GM18873 (cell line): Measurements from ENCODE around the gene MAPKAPK2.
"Not testable (repeated sequence)": the region's sequence is repeated elsewhere in the genome, so short reads cannot be mapped to it uniquely, and the experiment has no call there.

Experiments used
- ATAC-seq: cut with Tn5 transposase; IDR thresholded peaks from one replicate; pipeline ENCODE4 v1.9.1; 2021; ENCODE audit warnings: mild to moderate bottlenecking, moderate library complexity, moderate number of reproducible peaks; ENCODE audit not compliant: unreplicated experiment, low FRiP score

The MAPKAPK2 gene

DNA sequence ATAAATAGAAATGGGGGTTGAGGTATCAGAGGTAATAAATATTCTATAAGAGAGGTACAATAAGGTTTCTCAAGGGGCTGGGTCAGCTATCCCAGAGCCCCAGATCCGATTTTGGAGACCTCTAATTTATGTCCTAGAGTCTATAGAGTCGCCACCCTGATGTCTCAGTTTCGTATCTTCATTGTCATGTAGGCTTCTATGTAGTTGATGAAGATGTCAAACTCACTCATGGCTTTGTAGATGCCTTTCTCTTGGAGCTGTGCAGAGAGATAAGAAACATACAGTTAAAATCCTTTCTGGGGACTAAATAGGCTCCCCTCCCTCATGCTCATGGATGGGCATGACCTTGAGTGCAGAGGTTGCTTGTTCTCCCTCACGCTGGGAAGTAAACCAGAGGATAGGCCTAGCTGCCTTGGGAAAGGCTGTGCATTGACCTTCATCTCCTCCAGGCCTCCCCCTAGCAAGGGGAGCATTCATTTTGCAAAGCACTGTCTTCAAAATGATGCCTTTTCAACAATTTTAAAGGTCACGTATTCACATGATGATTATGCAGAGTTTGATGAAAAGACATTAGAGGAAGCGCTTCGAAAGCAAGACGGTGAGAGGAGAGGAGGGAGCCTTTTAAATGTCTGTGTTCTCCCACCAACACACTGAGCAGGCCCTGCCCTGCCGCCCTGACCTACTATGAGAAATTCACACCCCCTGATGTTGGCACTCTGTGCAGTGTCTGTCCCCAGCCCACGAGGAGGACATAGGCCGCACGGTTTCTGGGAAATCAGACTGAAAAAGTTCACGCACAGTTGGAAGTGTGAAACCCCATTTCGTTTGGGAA is 84.0 kb downstream of the MAPKAPK2 start:
- peak; percentile 2 for ATAC-seq

DNA sequence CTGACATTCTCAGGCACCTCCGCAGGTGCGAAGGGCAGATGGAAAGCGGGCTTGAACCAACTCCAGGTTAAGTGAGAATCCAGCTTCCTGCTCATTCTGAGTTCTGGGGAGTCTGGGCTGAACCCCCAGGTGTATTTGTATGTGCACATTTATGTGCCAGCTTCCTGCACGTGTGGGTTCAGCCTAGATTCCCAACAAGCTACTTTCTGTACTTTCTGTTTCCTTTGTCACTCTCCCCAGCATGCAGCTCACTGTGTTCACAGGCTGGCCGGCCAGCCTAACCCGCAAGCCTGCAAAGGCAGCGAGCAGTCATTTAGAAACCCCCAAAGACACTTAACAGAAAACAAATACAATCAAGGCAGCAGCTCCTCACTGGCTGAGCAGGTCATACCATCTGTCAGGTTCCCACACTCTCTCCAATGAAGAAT is 84.6 kb downstream of the MAPKAPK2 start:
- ATAC-seq: peak; percentile 36

DNA sequence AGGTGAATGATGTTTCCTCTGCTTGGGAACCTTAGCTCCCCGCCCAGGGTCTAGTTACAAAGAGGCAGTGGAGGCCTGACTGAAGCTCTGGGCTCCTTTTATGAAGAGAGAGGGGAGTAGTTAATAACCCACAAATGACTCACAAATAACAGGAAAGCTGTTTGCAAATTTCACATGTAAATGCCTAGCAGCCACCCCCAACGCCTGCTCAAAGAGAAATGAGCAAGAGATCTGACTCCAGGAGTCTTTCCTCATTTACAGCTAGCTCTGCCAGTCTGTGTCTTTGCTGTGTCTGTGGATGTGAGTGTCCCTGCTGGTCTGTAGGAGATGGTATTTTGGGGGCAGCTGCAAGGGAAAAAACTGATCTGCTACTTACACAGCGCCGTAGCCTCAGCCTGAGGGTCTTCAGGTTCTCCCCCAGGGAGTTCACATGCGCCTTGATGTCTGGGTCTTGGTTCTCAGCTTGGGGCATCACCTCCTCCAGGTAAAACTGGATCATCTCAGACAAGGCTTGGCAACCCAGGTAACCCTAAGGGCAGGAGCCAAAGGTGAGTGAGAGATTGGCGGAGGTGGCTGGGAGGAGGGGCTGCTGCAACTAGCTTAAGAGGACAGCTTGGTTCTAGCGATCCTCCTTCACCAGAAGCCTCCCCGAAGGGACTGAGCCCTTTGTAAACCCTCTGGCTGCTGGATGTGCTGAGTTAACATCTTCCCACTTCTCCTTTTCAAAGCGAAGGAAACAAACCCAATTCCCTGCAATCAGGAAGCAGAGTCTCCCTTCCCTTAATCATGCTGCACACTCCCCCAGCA is 86.0 kb downstream of the MAPKAPK2 start, which contains the start of gene IL19:
IL19 (plus strand) TSS at position 243 of the 807 bp plus-strand sequence. CDS start 65,890 bp downstream, outside the sequence.
- no peak for ATAC-seq

DNA sequence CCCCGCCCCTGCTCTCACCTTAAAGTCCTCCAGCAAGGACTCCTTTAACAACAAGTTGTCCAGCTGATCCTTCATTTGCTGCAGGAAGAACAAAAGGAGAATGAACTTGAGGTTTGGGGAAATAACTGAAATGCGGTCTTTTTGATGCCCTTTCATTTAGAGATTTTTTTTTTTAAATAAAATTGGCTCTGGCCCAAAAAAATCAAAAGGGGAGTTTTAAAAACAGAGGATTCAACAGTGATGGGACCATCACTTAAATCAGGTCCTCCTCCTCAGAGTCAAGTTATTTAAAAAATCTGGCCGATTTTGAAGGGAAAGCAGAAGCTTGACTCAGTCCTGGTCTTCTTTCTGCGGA is 86.6 kb downstream of the MAPKAPK2 start:
- no peak for ATAC-seq

DNA sequence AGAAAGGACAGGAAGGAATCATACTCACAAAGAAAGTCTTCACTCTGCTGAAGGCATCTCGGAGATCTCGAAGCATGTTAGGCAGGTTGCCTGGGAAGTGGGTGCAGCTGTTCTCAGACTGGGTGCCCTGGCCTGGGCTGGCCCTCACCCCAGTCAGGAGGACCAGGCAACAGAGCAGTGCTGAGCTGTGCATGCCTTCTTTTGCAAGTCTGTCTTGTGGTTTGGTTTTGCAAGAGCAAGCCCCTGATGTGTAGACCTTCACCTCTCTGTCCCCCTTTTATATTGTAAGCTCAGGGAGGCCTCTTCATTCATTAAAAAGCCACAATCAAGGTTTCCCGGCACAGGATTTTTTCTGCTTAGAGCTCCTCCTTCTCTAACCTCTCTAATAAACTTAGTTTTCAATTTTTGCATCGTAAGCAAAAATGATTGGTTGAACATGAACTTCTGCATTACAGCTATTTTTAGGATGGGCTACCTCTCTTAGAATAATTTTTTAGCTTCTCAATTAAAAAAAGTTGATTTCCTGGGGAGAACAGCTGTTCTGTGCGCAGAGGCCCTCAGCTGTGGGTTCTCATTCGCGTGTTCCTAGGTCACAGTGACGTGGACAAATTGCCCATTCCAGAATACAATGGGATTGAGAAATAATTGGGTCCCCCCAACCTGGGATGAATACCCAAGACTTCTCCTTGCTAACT is 87.7 kb downstream of the MAPKAPK2 start, which contains the start of gene IL10:
IL10 (minus strand) TSS at position 252 of the 695 bp plus-strand sequence; CDS start at position 193, 59 bp downstream.
- ATAC-seq: no peak

DNA sequence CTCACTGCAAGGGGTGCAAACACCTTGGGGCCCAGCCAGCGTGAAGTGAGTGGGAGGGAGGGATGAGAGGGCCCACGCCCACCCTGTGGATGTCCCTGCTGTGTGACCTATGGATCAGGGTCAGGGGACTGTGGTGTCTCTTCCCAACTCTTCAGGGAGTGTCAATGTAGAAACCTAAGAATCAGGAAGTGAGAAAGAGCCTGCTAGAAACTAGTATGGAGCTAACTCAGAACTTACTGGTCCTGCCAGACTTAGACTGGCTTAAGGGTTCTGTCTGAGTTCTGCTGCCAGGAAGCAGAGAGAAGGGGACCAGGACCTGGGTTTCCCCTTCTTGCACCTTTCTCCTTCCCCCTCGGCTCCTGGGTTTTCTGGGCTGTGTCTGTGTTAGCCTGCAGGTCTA is 89.4 kb downstream of the MAPKAPK2 start:
- ATAC-seq: no peak

DNA sequence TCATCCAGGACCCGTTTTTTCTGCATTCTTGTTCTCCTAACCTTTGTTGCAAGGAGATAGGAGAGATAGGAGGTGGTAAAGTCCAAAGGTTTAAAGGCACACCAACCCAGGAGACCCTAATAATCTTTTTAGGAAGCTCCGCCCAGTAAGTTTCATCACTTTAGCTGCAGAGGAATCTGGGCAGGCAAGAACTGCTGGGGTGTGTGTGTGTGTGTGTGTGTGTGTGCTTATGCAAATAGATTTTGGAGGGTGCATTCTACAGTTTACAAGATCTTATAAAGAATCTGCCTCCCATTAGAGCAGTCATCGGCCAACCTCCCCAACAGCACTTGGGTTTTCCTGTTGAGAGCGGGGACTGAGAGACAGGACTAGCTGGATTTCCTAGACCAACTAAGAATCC is 91.5 kb downstream of the MAPKAPK2 start:
- no peak for ATAC-seq

DNA sequence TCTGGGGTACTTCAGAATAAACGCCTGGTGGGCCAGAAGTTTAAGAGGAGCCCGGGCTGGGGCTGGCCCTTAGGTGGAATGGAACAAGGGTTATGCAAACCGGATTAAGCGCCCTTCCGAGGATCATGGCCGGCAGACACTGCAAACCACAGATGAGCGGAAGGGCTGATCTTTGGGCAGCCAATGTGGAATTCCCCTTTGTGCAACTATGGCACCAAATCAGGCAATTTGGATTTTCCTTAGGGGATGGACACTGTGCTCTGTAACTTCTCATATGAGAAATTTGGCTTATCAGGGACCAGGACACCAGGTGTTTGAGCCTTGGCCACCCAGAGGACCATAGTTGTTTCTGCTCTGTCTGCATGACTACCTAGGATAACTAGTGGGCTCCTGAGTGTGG is 93.3 kb downstream of the MAPKAPK2 start:
- ATAC-seq: no peak

DNA sequence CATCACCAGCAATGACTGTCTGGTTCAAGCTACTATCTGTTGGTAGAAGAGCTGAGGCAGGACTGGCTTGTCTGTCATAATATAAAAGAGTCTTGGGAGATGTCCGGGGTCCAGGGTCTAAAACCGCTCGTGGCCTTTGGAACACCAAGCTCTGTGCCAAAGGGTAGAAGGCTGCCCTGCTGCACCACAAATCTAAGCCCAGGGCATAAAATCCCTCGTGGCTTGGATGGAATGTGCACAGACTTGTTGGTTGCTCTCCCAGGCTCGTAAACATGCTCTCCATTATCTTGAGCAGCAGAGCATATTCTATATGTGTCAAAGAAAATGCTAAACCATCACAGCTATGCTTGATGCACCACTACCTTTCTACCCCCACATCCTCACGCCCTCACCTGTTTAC is 94.2 kb downstream of the MAPKAPK2 start:
- not testable (repeated sequence) for ATAC-seq

DNA sequence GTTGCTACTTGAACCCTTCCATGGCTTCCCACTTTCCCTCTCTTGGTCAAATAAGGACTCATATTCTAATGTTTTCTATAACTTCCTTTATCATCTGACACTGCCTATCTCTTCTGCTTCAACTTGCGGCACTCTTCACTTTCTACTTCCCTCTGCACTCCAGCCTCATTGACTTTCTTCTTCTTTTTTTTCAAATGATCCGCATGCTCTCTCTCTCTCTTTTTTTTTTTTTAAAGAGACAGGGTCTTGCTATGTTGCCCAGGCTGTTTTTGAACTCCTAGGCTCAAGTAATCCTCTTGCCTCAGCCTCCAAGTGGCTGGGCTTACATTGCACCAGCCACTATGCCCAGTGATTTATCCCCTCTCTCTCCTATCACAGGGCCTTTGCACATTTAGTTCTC is 94.9 kb downstream of the MAPKAPK2 start:
- ATAC-seq: no peak

DNA sequence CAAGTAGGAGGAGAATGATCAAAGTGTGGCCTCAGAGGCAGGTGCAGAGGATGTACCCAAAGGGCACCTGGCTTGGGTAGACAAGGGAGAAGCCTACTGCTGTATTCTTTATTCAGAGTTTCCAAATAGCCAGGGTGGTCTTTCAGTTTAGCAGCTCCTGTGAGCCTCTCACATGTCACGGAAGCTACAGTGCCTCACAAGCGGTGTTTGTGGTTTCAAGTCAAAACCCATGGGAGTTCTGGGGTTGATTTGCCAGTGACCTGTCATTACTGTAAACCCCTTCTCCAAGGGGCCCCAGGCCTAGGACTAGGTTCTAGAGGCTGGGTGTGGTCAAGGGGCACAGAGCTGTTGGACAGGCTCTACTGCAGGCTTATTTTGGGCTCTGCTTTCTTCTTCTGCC is 97.7 kb downstream of the MAPKAPK2 start:
- ATAC-seq: peak; percentile 56

DNA sequence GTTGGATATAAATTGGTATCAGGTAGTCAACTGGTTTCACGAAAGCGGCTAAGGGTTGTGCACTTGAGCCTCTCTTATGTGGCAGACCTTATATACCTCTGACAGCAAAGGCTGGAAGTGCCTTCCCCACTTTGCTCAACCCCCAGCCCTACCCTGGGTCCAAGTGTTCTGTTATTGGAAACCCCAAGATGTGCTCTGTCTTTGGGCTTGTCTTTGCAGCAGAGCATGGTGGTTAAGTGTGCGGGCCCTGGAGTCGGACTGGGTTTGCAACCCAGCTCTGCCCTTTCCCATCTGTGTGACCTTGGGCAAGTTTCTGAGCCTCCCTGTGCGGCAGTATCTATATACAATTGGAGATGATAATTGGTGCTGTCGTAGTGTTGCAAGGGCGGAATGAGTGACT is 98.8 kb downstream of the MAPKAPK2 start:
- ATAC-seq: no peak
